ENCODE measurements around the gene PRELID1.
A peak's percentile ranks its signal among the peaks of the same experiment; 100 is the strongest.
"Not testable (repeated sequence)": the region's sequence is repeated elsewhere in the genome, so short reads cannot be mapped to it uniquely, and the experiment has no call there.

The PRELID1 gene

GRCh38 chr5:177300236-177300880 lies 3.2 kb upstream of the PRELID1 start:
- no peak for DNase-seq

DNA sequence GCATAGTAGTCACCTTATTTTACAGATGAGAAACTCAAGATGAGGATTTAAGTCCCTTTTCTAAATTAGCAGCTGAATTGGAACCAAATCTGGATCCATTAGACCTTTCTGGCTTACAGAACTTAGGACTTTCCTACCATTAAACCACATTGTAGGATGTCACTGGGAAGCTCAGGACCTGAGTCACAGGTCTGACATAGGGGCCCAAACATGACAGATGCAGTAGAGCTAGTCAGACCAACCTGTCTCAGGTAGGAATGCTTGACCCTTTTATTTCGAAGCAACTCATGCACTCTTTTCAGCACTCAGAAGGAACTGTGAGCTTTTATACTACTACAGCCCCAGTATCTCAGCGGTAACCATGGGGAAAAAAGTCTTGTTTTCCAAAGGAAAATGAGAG lies 2.6 kb upstream of the PRELID1 start:
- DNase-seq = no peak

DNA sequence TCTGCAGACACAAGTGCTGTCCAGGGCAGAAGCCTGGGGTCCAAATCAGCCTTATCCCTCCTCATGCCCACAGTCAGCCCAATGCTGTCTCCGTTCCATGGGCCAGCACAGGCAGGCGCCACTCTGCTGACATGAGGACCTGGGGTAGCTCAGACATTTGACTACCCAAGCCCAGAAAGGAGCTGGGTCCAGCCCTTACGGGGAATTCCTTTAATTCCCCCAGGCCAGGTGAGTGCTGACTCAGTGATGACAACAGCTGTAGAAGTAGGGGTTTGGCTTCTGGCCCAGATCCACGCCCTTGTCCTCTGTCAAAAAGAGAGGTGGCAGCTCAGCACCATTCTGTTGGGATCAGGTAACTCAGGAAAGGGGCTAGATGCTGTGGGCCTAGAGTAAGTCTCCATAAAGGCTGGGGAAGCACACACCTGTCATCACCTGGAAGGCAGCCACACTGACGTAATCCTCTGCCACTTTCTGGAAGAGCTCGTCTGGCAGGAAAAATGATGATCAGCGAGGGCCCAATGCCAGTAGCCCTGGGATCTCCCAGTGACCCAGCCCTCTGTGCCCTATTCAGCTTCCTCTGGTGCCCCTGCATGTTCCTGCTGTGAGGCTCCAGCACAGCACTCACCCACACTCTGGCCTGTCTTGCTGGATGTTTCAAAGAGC lies 2.0 kb upstream of the PRELID1 start:
- no peak for DNase-seq

DNA sequence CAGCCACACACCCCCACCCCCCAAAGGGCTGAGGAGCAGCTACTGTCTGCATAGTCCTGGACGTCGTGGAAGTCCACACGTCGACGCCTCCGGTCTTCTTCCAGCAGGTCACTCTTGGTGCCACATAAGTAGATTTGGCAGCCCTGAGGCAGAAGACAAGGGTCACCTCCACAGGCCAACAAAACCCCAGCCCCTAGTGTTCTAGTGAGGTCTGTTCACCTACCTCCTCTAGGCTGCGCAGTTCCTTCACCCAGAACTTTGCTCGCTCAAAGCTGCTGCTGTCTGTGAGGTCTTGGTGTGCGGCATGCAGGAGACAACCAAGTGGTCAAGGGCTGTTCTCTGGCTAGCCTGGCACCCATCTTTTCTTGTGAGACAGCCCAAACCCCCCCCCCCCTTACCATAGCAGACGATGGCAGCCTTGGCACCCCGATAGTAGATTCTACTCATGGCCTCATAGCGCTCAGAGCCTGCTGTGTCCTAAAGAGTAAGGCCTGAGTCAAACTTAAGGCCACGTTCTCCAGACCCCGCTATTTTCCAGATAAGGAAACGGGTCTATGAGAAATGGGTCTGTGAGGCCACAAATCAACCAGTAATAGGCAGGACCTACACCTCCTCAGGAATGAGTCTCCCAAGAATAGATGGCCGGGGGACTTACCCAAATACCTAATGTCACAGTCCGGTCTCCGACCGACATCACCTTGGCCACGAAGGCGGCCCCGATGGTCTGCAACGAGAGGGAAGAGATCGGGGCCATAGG lies 1.1 kb upstream of the PRELID1 start:
- no peak for DNase-seq

GRCh38 chr5:177303925-177304391 lies 359 bp downstream of the PRELID1 start:
- no peak for DNase-seq

- DNase-seq = no peak
Observed at GRCh38 chr5:177304392-177305119, 957 bp downstream of the PRELID1 start.

GRCh38 chr5:177306103-177306640 lies 2.6 kb downstream of the PRELID1 start:
- DNase-seq = not testable (repeated sequence)

DNA sequence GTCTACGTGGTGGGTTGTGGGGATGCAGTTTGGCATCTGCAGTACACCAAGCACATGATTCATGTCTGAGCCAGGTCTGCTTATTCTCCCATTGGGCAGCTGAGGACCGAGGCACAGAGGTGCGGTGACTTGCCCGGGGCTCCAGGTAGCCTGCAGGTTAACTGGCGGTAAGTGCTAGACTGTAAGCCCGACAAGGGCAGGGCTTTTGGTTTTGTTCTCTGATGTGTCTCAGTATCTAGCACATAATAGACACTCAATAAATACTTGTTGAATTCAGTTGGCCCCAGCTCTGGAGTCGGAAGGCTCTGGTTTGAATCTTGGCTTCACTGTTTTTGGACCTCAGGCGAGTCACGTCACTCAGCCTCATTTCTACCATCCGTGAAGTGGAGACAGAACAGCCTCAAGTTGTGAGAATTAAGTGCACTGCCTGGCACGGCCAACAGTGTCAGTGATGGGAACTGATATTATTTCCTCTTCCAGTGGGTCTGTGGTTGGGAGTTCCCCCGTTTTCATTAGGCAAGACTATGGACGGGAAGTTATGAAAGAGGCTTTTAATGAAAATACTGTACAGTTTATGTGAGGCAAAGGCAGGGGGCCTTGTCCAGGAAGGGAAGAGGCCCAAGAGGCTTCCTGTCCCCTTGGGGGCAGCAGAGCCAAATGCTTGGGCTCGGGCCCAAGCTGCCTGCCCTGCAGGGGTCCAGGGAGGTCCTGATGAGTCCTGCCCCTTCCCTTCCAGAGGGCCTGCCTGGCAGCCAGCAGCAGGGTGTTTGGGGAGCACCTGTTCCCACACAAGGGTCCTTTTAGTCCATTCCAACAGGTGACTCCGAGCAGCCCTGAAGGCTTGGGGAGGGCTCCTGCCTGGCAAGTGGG lies 3.3 kb downstream of the PRELID1 start:
- DNase-seq = no peak

- DNase-seq = no peak
Observed at GRCh38 chr5:177307544-177308363, 4.2 kb downstream of the PRELID1 start.

- no peak for DNase-seq
Observed at GRCh38 chr5:177308740-177309139, 5.1 kb downstream of the PRELID1 start.

DNA sequence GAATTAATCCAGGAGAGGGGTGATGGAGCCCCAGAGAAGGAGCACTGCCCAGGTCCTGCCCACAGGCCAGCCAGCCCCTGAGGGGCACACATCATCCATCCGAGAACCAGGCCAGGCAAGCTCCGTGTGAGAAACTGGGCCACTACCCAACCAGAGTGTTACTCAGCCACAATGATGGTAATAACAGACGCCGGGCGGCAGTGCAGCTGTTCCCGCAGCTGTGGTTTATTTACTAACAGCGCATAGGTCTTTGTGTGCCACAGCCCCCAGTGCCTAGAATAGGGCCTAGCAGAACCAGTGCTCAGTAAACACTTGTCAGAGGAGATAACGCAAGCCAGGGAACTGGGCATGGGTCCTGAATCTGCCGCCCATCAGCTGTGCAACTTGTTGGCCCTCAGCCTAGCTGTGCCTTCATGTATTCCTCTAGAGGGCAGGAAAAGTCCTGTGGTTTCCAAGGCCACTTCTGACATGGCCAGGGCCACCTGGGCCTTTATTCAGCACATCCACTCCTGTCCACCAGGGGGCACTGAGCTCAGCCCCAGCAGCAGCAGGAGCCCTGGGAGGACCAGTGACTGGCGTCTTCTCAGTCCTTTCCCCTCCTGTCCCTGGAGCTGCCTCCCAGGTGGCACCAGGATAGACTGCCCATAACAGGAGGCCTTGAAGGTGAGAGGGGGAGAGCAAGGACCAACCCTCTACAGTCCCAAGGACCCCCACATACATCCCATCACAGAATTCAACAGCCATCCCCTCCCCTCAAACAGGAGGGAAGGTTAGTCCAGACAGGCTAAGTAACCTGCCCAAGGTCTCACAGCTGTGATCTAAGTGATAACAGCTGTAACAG lies 6.0 kb downstream of the PRELID1 start:
- DNase-seq = peak; percentile 12

GRCh38 chr5:177310332-177310731 lies 6.7 kb downstream of the PRELID1 start:
- no peak for DNase-seq

GRCh38 chr5:177310757-177311391 lies 7.3 kb downstream of the PRELID1 start:
- DNase-seq = no peak

DNA sequence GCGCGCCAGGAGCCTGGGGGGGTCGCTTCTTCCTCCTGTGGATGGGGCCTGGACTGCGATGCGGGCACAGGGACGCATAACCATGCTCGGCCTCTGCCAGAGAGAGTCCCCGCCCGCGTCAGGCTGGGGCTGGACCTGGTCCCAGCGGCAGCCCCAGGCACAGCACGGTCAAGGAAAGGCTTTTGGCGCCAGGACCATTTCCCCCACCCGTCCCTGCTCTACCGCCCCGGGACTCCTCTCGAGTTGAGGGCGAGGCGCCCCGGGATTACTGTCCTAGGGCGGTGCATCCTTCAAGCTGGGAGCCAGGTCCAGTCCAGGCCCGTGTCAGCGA lies 7.8 kb downstream of the PRELID1 start:
- no peak for DNase-seq

DNA sequence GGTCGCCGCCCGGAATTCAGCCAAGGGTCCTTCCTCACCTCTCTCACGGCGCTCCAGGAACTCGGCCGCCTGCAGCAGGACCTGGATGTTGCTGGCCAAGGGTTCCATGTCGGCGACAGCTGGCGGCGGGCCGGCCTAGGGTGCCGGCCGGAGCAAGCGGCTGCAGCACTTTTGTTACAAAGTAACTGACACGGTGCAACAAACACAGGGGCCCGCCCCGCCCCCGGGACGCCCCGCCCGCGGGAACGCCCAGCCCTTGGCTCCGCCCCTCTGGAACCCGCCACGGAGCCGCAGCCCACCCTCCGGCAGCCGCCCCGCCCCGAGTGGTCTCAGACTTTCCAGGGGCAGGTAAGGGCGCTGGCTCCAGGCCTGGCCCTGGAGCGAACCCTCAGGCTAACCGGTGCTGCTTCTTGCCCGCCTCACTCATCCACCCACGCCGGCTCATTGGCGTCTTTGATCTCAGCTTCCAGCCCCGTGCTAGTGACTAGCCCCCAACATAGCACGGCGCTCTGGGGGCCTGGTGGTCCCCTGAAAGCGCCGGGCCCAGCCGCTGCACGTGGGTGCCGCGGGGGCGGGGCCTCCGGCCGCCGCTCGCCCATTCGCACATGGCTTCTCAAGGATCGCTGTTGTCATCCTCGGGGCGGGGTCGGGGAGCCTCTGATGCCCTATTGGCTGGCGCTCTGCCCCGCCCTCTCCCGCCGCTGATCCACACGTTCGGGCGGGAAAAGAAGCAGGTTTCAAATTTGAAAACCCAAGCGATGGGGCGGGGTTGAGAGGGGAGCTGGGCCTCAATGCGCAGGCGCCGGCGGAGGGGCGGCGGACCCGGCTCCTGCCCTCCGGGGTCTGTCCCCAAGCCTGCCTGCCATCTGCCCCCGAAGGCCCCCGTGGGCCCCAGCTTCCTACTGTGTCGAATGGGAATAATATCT lies 8.4 kb downstream of the PRELID1 start, which contains the start of gene MXD3:
Gene MXD3, minus strand, starts transcription at position 176 of the 926 bp plus-strand sequence. Its CDS starts 68 bp downstream, at position 108.
- DNase-seq = peak; percentile 94

- no peak for DNase-seq
Observed at GRCh38 chr5:177312649-177313181, 9.1 kb downstream of the PRELID1 start.

- no peak for DNase-seq
Observed at GRCh38 chr5:177313561-177314259, 10.1 kb downstream of the PRELID1 start.
